LHCN-M2 (cell line): ENCODE data around the gene KRT86. TPM values are rescaled to one million over a fixed set of nuclear protein-coding genes. Genes with fewer than 3 reads are reported as not detected.
"Not testable (repeated sequence)": the region's sequence is repeated elsewhere in the genome, so short reads cannot be mapped to it uniquely, and the experiment has no call there.

Source experiments
- DNase-seq: peaks from one replicate; pipeline ENCODE4 v3.0.0-alpha.2; 2012; ENCODE audit warnings: low read depth
- total RNA-seq: library from RNA; depleted of rRNA; stranded (reverse); fragments of >200 nt; gene quantifications from 2 replicates; pipeline ENCODE4 v1.2.3, GENCODE V29; 2014

Gene KRT86
- total RNA-seq, 1 experiment from 2014 or later = 0.06 TPM

DNA sequence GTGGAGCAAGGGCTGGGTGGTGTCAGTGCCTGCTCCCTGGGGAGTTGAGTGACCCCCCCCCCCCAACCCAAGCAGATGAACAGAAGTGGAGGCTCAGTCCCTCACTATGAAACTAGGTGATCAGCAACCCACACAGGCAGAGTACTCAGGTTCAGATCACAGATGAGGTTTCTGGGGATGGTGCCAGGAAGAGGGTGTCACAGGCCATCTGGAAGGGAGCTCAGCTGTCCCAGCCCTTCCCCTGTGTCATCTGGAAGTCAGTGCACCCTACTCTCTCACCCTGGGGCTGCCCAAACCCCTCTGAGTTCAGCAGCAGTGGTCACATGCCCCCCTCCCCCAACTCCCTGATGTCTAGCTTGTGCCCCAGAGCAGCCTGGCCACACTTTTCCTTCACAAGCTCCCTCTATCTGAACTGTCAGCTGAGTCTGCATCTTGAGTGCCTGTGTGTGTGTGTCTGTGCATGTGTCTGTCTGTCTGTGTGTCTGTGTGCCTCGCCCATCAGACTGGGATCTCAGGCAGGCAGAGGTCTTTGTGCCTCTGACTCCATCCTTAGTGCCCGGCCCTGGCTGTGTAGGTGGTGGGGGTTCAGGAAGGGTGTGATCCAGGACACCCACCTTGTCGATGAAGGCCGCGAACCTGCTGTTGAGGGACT lies 16.2 kb downstream of the KRT86 start:
- not testable (repeated sequence) for DNase-seq

DNA sequence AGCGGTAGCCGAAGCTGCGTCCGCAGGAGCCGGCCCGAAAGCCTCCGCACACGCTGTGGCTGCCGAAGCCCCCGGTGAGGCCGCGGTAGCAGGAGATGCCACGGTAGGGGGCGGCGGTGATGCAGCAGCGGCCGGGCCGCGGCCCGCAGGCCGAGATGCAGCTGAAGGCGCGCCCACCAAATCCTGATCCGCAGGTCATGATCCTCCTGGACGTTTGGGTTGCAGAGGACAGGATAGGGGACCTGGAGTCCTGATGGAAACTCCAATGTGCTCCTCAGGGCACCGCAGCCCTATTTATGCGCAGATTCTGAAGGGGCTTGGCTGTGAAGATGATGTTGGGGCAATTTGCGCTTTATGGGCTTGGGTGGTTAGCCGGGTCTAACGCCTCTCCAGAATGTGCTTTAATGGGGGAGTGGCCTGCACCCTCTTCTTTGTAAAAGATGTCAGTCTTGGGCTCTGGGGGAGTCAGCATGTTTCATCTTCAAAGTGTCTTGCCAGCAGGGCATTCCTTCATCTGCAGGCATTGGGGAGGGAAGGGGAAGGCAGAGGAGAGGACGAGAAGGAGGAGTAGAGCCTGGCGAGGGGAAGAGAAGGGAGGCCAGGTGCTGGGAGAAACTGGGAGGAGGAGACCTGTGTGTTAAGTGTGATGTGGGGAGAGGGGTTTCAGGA lies 17.0 kb downstream of the KRT86 start, which contains the start of gene KRT81:
Gene KRT81, minus strand, starts transcription at position 268 of the 669 bp plus-strand sequence. Its CDS starts 69 bp downstream, at position 199.
- no peak for DNase-seq

GRCh38 chr12:52293926-52294325 lies 19.5 kb downstream of the KRT86 start:
- DNase-seq = no peak

DNA sequence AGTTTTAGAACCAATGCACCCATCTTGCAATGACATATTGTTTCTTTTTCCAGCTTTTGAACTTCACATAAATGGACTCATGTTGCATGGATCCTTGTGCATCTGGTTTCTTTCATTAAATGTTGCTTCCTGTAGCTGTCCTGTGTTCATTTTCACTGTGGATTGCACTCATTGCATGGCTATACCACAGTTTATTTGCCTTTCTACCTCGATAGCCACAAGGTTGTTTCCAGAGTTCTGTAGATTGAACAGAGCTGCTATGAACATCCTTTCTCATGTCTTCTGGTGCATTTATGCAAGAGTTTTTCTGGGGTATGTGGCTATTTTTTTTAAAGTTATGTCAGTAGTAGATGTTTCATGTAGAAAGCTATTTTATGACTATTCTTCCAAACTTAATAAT lies 20.4 kb downstream of the KRT86 start:
- no peak for DNase-seq

GRCh38 chr12:52295663-52296062 lies 21.2 kb downstream of the KRT86 start:
- DNase-seq = no peak

DNA sequence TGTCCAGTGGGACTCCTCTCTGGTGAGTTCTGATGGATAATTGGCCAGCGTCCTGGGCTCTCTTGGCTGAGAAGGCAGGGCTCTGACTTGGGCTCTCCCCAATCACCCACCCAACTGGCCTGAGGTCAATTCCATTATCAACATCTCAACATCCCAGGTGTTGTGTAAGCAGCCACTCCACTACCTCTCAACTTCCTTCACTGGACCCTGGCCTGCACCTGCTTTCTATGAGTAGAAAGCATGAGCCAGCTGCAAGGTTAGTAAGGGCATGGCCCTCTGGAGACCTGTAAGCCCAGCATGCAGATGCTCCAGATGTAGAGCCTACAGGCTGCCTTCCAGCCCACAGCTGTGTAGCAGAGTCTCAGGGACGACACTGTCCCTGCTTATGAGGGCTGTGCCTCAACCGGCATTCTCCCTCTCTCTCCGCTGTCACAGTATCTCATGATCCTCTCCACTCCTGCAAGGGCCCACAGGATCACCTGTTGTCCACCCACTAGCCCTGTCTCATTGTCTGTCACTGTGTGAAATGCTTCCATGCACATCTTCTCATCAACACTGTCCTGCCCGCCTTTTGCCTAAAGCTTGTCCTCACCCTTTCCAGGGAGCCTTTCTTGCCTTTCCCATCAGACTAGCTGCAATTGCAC lies 22.2 kb downstream of the KRT86 start:
- no peak for DNase-seq

DNA sequence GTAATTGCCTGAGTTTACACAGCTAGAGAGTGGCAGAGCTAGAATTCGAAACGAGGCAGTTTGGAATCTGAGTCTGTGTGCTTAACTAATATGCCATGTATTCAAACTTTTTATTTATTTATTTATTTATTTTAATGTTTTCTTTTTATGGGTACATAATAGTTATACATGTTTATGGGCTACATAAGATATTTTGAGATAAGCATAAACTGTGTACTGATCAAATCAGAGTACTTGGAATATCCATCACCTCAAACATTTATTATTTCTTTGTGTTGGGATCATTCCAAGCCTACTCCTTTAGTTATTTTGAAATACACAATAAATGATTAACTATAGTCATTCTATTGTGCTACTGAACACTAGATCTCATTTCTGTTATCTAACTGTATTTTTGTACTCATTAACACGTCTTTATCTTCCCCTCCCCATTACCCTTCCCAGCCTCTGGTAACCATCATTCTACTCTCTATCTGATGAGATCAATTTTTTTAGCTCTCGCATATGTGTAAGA lies 24.3 kb downstream of the KRT86 start:
- no peak for DNase-seq

DNA sequence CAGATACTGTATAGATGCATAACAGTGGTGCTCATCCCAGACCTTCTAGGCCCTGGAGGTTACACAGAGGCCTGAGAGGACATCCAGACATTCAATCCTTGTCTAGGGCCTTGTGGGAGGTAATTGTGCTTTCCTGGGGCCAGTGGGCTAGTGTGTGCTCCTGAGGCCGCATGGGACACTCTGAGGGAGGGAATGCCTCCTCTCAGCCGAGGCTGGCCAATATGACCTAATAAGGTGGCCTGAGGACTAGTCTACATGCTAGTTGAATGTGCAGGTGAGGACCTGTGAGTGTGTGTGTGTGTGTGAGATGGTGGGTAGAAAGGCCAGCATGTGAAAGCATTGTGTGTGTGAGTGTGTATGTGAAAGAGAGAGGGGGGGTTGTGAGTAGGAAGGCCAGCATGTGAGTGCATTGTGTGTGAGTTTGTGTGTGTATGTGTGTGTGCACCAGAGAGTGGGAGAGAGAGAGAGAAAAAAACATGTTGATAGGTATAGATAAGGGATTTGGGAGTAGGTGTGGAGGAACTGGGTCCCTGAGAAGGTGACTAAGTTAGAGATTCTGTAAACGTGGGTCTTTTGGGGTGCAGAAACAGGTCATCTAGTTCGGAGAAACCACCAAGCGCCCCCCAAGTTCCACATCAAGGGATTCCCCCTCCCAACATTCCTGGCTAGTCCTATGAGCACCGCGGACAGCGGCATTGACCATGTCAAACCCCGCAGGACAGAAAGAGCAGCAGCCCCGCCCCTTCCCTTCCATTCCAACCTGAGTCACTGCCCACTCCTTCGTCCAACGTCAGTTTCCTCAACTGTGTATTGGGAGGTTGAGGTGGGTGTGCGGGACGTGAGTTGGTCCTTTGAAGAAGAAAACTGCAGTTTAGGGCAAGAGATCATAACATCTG lies 26.6 kb downstream of the KRT86 start:
- DNase-seq = no peak

GRCh38 chr12:52301721-52302120 lies 27.3 kb downstream of the KRT86 start:
- DNase-seq = not testable (repeated sequence)

DNA sequence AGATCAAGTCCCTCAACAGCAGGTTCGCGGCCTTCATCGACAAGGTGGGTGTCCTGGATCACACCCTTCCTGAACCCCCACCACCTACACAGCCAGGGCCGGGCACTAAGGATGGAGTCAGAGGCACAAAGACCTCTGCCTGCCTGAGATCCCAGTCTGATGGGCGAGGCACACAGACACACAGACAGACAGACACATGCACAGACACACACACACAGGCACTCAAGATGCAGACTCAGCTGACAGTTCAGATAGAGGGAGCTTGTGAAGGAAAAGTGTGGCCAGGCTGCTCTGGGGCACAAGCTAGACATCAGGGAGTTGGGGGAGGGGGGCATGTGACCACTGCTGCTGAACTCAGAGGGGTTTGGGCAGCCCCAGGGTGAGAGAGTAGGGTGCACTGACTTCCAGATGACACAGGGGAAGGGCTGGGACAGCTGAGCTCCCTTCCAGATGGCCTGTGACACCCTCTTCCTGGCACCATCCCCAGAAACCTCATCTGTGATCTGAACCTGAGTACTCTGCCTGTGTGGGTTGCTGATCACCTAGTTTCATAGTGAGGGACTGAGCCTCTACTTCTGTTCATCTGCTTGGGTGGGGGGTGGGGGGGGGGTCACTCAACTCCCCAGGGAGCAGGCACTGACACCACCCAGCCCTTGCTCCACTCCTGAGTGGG lies 27.9 kb downstream of the KRT86 start:
- not testable (repeated sequence) for DNase-seq

DNA sequence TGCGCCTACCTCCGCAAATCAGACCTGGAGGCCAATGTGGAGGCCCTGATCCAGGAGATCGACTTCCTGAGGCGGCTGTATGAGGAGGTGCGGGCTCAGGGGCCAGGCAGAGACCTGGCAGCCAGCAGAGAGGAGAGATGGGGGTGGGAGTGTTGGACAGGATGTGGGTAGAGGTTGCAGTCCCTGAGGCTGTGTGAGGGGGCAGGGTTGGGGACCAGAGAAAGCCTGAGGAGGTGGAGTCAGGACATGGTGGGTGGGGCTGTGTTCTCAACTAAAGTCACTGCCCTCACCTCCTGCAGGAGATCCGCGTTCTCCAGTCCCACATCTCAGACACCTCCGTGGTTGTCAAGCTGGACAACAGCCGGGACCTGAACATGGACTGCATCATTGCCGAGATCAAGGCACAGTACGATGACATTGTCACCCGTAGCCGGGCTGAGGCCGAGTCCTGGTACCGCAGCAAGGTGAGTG lies 30.5 kb downstream of the KRT86 start:
- not testable (repeated sequence) for DNase-seq

DNA sequence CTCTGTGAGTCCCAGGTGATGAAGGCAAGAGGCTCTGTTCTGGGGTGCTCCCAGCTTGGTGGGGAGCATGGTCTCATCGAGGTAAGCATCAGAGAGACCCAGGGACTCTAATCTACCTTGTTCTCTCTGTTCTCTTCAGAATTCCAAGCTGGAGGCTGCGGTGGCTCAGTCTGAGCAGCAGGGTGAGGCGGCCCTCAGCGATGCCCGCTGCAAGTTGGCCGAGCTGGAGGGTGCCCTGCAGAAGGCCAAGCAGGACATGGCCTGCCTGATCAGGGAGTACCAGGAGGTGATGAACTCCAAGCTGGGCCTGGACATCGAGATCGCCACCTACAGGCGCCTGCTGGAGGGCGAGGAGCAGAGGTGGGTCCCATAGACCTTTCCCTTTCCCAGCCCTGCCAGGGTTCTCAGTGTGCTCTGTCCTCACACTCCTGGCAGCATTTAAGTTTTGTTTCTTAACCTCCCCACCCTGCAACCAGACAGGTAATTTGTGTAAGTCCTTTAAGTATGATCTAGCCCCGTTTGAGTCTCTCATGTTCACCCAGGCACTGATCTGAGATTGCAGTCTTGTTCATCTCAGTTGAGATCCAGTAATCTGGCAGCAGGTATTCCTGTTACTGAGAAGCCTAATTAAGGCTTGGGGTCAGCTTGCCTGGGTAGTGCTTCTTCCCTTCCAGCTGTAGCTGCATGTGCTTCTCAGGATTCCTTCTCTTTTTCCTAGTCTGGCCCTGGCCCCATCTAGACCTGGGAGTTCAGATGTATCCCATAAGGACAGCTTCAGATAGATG lies 31.7 kb downstream of the KRT86 start:
- DNase-seq = no peak

DNA sequence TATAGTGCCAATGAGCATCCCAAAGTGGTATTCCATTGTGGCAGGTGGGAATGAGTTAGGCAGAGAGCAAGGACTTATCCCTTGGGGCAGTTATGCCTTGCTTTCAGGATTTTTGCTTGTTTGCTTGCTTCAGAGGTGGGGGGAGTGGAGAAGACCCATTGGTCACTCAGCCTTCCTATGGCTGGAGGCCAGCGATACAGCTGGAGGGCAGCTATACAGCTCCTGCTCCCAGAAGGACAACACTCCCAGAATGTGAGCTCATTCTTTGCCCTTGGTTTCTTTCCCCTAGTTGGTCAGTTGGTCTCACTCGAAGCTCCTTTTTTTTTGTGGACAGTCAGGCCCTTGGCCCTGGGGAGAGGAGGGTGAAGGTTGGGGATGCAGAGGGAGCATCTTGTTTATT lies 32.3 kb downstream of the KRT86 start:
- DNase-seq = no peak

GRCh38 chr12:52307836-52308805 lies 33.7 kb downstream of the KRT86 start:
- DNase-seq = peak; percentile 48

DNA sequence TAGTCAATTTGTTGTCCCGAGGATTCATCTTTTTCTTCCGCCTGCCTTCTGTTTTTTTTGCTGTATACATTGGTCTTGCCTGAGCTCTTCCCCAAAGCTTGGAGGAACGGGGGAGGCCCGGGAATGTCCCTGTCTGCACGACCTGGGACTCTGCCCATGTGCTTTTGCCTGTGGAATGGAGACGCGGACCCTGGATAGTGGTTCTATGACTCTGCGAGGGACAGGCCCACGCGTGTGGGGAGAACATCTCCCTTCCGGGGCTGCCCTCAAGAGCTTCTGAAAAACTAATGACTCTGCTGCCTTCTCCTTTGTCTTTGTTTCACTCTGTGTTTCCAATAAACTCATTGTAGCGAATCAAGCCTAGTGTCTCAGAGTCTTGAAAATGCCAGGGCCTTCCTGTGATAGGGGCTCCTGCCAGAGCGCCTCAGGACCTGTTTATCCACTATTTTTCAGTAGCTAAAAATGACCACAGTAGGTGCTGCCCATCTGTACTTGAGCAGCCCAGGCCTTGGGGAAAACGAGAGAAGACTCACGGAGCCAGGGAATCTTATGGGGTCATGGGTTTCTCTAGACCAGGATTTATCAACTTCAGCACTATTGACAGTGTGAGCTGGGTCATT lies 34.5 kb downstream of the KRT86 start:
- no peak for DNase-seq

DNA sequence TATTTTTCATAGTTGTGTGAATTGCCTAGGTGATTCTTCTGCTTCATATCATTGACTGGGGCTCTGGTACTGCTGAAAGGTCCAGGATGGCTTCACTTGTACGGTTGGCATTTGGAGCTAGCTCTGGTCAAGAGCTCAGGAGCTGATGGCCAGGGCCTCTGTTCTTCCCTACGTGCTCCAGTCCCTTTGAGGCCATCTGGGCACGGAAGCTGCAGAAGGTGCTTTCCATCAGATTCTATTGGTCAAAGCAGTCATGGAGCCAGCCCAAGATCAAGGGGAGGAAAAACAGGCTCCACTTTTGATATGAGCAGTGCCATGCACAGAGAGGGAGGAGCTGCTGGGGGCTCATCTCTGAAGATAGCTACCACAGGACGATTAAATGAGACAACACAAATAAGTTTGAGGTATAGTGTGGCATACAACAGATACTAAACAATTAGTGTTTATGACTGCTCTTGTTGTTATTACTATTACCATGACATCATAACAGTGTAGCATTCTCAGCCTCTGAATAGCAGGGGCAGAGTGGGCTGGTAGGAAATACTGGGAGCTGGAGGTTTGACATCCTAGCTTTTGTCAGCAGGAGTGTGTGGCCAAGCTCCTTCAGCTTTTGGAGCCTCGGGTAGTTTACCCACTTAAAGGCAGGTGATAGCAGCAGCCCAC lies 36.3 kb downstream of the KRT86 start:
- DNase-seq = peak; percentile 27

- peak; percentile 8 for DNase-seq
These were observed 36.8 kb downstream of the KRT86 start for GRCh38 chr12:52311285-52311648.

DNA sequence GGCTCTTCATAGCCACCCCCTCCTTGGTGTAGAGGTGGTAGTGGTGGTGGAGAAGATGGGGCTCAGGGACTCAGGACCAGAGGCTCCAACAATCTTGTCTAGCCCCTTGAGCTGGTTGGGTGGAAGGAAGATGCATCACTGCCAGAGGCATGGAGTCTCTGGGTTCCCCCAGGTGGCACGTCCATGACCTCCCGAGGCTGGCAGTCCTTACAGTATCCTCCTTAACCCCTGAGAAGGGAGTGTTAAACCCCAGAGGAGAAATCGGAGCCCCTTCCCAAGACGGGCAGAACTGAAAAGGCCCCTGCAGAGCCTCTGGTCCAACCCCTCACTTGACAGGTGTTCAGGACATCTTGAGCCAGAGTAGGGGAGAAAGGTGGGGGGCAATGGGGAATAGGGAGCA lies 37.6 kb downstream of the KRT86 start:
- DNase-seq = no peak
